Esophagus squamous epithelium (tissue), 5 donors: ENCODE measurements around the gene OR4K5. TPM values are rescaled to one million over a fixed set of nuclear protein-coding genes. Genes with fewer than 3 reads are reported as not detected.

Source experiments
- DNase-seq: peaks from one replicate; lab custom pipeline; 2025; lab: John Stamatoyannopoulos, UW
- H3K27ac ChIP-seq, 4 donors: fragments of 200-600 bp; sonication (generic); one replicate each; pipeline ENCODE4 v1.5.1; 2016 to 2019; ENCODE audit warnings: mild to moderate bottlenecking in 1 of 4
- H3K27me3 ChIP-seq, 4 donors: fragments of 200-600 bp; sonication (generic); 1 replicate in 3 of 4; 2 replicates in 1 of 4; pipeline versions ENCODE4 v1.5.1 to v1.6.0; 2017 to 2021; ENCODE audit warnings: antibody characterized with exemption in 1 of 4
- H3K36me3 ChIP-seq, 3 donors: fragments of 200-600 bp; sonication (generic); one replicate each; pipeline ENCODE4 v1.5.1; 2016 to 2019
- H3K4me1 ChIP-seq, 3 donors: fragments of 200-600 bp; sonication (generic); one replicate each; pipeline ENCODE4 v1.5.1; 2017 to 2019
- H3K4me3 ChIP-seq, 4 donors: fragments of 200-600 bp; sonication (generic); 1 replicate in 3 of 4; 2 replicates in 1 of 4; pipeline ENCODE4 v1.5.1; 2016 to 2019; ENCODE audit warnings: mild to moderate bottlenecking in 2 of 4, moderate library complexity in 1 of 4
- H3K9me3 ChIP-seq, 3 donors: fragments of 200-600 bp; sonication (generic); one replicate each; pipeline ENCODE4 v1.5.1; 2016 to 2019
- POLR2A ChIP-seq, 4 donors: fragments of 450-650 bp; IDR thresholded peaks; one replicate each; pipeline ENCODE4 v1.6.1; 2017; ENCODE audit warnings: antibody characterized with exemption in 4 of 4, mild to moderate bottlenecking in 4 of 4, moderate library complexity in 3 of 4
- WGBS, 2 donors: methylation state at CpG; one replicate each; pipeline ENCODE4 v1.1.5; 2018; 5-methylcytosine and 5-hydroxymethylcytosine counted together
- intact Hi-C: fragments of 100-400 bp; cut with DNase I; formaldehyde crosslinking; loops from one replicate; pipeline ENCODE4 v1.15.0; 2022
- total RNA-seq, 4 donors: library from RNA; depleted of rRNA; stranded (reverse); fragments of >200 nt; gene quantifications; one replicate each; pipeline ENCODE4 v1.1.0, GENCODE V29; 2016
- TF ChIP-seq, protein P1 (sequence below), 6 experiments: fragments of 450-650 bp in 4 of 6; fragments of 200-600 bp in 2 of 6; sonication (generic) in 2 of 6; IDR thresholded peaks; one replicate each; pipeline ENCODE4 v1.5.1; 2016 to 2019; ENCODE audit warnings: antibody characterized with exemption in 6 of 6, mild to moderate bottlenecking in 4 of 6, moderate library complexity in 4 of 6
- donor health status: DM: yes; HTN: yes; CAD: no.

OR4K5 gene
- total RNA-seq, 4 donors from 2014 or later, result not detected

DNA sequence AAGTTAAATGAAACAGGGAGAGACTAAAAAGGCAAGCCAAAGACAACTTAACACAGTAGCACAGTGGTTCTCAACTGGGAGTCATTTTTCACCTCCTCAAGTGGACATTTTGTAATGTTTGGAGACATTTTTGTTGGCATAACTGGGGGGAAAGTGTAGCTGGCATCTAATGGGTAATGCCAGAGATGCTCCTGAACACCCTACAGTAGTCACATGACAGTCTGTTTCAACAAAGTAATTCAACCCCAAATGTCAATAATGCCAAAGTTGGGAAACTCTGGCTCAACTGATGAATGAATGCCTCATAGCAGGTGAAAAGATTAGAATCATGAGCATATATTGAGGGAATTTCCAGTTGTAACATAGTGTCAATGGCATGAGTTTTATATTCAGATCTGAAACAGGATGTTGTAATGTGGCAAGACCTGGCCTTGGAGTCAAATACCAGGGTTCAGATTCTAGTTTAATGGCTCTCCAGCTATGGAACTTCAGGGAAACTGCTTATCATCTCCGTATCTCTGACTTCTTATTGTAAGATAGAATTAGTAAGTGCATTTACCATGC lies 2.4 kb upstream of the OR4K5 start:
- Histone ChIP-seq H3K36me3 (no peaks in the 10 kb centered on the region), H3K27ac (no peak overlapping the region), H3K9me3 (peaks cover 0 to 15% (median 3%) of the 10 kb centered on the region in 3 donors), H3K27me3 (no peaks in the 10 kb centered on the region), H3K4me3 (no peak overlapping the region), H3K4me1 (no peaks in the 10 kb centered on the region)
- TF ChIP-seq, protein P1, sequence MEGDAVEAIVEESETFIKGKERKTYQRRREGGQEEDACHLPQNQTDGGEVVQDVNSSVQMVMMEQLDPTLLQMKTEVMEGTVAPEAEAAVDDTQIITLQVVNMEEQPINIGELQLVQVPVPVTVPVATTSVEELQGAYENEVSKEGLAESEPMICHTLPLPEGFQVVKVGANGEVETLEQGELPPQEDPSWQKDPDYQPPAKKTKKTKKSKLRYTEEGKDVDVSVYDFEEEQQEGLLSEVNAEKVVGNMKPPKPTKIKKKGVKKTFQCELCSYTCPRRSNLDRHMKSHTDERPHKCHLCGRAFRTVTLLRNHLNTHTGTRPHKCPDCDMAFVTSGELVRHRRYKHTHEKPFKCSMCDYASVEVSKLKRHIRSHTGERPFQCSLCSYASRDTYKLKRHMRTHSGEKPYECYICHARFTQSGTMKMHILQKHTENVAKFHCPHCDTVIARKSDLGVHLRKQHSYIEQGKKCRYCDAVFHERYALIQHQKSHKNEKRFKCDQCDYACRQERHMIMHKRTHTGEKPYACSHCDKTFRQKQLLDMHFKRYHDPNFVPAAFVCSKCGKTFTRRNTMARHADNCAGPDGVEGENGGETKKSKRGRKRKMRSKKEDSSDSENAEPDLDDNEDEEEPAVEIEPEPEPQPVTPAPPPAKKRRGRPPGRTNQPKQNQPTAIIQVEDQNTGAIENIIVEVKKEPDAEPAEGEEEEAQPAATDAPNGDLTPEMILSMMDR (IDR thresholded peaks at IDR 0.05), result no peak
- TF ChIP-seq POLR2A (IDR thresholded peaks at IDR 0.05), result no peak
- intact Hi-C loops, result no loop called here
- DNase-seq, result no peak
- WGBS, 2 donors, result 35 to 65% methylated on average over 1 of the region's 1 CpG

DNA sequence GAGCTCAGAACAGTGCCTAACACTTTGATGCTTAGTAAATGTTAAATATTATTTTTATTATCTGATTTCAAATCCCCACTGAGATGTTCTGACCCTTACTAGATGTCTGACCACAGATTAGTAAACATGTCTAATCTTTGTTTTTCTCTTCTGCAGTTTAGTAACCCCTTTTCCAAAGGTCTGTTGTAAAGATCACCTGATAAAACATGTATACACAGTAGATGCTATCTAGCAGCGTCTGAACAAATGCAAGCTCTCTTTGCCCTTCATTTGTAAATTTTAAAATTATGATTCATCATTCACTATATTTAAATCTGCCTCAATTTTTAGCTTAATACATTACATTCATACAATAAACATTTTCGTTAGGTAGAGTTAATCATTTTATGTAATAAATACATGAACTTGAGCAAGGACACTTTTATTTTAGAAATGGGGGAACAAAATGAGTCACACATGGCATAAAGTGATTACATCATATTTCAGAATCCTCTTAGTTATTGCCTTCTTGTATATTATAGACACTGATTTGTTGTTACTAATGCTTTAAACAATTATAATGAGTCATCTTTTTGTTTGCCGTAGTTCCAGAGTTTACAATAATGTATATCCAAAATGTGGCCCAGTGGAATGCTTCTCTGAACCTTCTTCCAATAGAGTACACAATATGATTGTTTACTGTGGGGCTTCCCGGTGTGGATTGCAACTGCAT lies 1.7 kb upstream of the OR4K5 start:
- TF ChIP-seq, protein P1 (IDR thresholded peaks at IDR 0.05), result no peak
- TF ChIP-seq POLR2A (IDR thresholded peaks at IDR 0.05), result no peak
- intact Hi-C loops, result no loop called here
- 36 to 40% methylated on average over 4 of the region's 4 CpGs for WGBS, 2 donors

DNA sequence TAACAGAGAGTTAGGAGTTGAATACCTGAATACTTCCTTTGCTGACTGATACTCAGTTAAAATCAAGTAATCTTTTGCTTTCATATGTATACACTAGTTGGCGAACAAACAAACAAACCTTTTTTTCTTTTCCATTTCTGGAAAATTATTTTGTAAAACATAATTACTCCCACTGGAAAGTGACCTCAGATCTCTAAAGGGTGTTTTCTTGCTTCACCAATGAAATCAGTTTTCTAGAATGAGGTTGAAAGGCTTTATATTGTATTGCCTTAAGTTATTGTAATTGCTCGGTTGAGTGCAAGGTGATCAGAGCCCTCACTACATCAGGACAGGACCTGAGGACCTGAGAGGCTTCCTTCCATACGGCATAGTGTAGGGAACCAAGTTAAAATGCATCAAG lies 10.2 kb downstream of the OR4K5 start, which contains the start of gene OR4K1:
OR4K1 (plus strand) TSS at position 301 of the 400 bp plus-strand sequence. CDS start 4,750 bp downstream, outside the sequence.
- Histone ChIP-seq H3K36me3 (no peaks in the 10 kb centered on the region), H3K4me3 (no peak within 1 kb of the TSS), H3K9me3 (no peaks in the 10 kb centered on the region), H3K27me3 (no peaks in the 10 kb centered on the region), H3K27ac (no peak within 1 kb of the TSS), H3K4me1 (no peaks in the 10 kb centered on the region)
- TF ChIP-seq, protein P1 (IDR thresholded peaks at IDR 0.05), result no peak
- no peak for TF ChIP-seq POLR2A (IDR thresholded peaks at IDR 0.05)
- 61 to 70% methylated on average over 3 of the region's 3 CpGs for WGBS, 2 donors
- DNase-seq, result no peak
- intact Hi-C loops, result no loop called here

More for the DNA sequence above, 1.7 kb upstream of the OR4K5 start:
- Histone ChIP-seq H3K9me3 (peaks cover 0 to 15% (median 3%) of the 10 kb centered on the region in 3 donors), H3K4me3 (no peak overlapping the region), H3K4me1 (no peaks in the 10 kb centered on the region), H3K36me3 (no peaks in the 10 kb centered on the region), H3K27me3 (no peaks in the 10 kb centered on the region), H3K27ac (no peak overlapping the region)
- DNase-seq, result no peak

DNA sequence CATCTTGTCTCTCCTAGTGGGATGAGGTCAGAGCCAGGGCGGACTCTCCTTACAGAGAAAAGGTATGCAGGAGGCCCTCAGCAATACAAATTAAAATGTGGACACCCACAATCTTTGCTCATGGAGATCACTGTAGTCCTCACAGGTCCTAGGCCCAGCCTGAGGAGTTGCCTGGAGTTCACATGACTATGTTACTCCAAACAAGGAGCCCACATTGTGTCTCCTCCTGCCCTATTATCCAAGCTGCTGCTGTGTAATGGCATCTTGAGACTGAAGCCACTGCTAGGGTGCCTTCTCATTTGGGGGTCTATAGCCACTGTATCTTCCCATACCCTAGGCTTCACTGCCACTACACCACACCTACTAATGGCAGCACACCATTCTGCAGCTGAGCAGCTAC lies 21.3 kb downstream of the OR4K5 start:
- Histone ChIP-seq H3K9me3 (peaks cover 0 to 7% (median 3%) of the 10 kb centered on the region in 3 donors), H3K4me3 (no peak overlapping the region), H3K36me3 (no peaks in the 10 kb centered on the region), H3K4me1 (no peaks in the 10 kb centered on the region), H3K27me3 (no peaks in the 10 kb centered on the region), H3K27ac (no peak overlapping the region)
- intact Hi-C loops, result no loop called here
- no peak for DNase-seq
- WGBS, 2 donors, result 63 to 70% methylated on average over 1 of the region's 1 CpG
- no peak for TF ChIP-seq POLR2A (IDR thresholded peaks at IDR 0.05)
- TF ChIP-seq, protein P1 (IDR thresholded peaks at IDR 0.05), result no peak

DNA sequence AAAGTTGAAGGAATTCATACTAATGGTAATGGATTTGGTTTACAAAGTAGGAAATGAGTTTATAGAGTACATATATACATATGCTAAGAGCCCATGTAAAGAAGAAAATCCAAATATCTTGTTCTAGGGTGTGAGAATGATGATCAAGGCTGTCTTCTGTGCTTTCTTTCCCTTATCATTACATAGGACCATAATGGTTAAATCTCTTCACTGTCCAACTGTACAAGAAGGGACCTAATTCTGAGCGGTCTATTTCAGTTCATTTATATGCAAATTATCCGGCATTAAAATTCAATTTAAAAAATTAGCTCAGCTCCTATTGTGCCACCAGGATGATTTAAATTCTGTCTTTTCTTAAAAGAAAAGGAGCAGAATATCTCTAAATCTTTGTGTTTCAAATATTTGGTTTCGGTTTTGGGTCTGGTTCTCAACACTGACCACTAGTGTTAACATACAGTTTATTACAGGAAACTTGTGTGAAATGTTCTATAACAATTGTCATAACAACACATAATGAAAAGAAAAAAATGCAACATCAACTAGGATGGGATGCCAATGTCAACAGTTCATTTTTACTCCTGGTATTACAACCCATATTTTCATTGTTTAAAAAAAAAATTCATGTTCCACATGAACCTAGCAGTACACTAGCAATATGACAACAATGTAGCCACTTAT lies 27.1 kb downstream of the OR4K5 start:
- no peak for TF ChIP-seq POLR2A (IDR thresholded peaks at IDR 0.05)
- TF ChIP-seq, protein P1 (IDR thresholded peaks at IDR 0.05), result no peak
- intact Hi-C loops, result no loop called here
- Histone ChIP-seq H3K4me3 (no peak overlapping the region), H3K27ac (no peak overlapping the region), H3K4me1 (no peaks in the 10 kb centered on the region), H3K27me3 (no peaks in the 10 kb centered on the region), H3K36me3 (no peaks in the 10 kb centered on the region), H3K9me3 (no peaks in the 10 kb centered on the region)
- 68 to 83% methylated on average over 3 of the region's 3 CpGs for WGBS, 2 donors
- no peak for DNase-seq
